CD4-positive, alpha-beta T cell treated with Interleukin-6 for 4 hours (primary cell): ENCODE measurements around the gene C14orf180.

ENCODE experiments used
- DNase-seq: peaks from one replicate; pipeline ENCODE4 v3.0.0-alpha.2; 2020; ENCODE audit warnings: mixed read lengths

The C14orf180 gene

GRCh38 chr14:104579507-104579906 lies at the start of gene C14orf180:
TSS of gene C14orf180 (plus strand) at chr14:104579764. CDS start at chr14:104586431, 6,667 bp downstream.
- DNase-seq, result no peak

GRCh38 chr14:104530646-104531045 lies 48.9 kb upstream of the C14orf180 start:
- no peak for DNase-seq

- no peak for DNase-seq
These were observed 48.0 kb upstream of the C14orf180 start for GRCh38 chr14:104531421-104532190.

- no peak for DNase-seq
These were observed 47.4 kb upstream of the C14orf180 start for GRCh38 chr14:104532191-104532555.

GRCh38 chr14:104534036-104534435 lies 45.5 kb upstream of the C14orf180 start:
- no peak for DNase-seq

- DNase-seq, result no peak
These were observed 42.5 kb upstream of the C14orf180 start for GRCh38 chr14:104536942-104537612.

- no peak for DNase-seq
These were observed 42.0 kb upstream of the C14orf180 start for GRCh38 chr14:104537613-104537988.

- DNase-seq, result no peak
These were observed 37.6 kb upstream of the C14orf180 start for GRCh38 chr14:104541905-104542465.

GRCh38 chr14:104542871-104543830 lies 36.4 kb upstream of the C14orf180 start:
- no peak for DNase-seq

- DNase-seq, result no peak
These were observed 35.1 kb upstream of the C14orf180 start for GRCh38 chr14:104544362-104544961.

- DNase-seq, result no peak
These were observed 34.2 kb upstream of the C14orf180 start for GRCh38 chr14:104545151-104545941.

GRCh38 chr14:104545942-104546501 lies 33.5 kb upstream of the C14orf180 start:
- DNase-seq, result no peak

- no peak for DNase-seq
These were observed 32.8 kb upstream of the C14orf180 start for GRCh38 chr14:104546591-104547309.

GRCh38 chr14:104547310-104547997 lies 32.1 kb upstream of the C14orf180 start:
- DNase-seq, result no peak

- no peak for DNase-seq
These were observed 31.4 kb upstream of the C14orf180 start for GRCh38 chr14:104547998-104548700.

- no peak for DNase-seq
These were observed 30.6 kb upstream of the C14orf180 start for GRCh38 chr14:104548802-104549535.

GRCh38 chr14:104549536-104550339 lies 29.8 kb upstream of the C14orf180 start:
- DNase-seq, result no peak
